SU-DHL-6 (cell line): Measurements from ENCODE around the gene PLS1.

Experiments used
- EZH2phosphoT487 ChIP-seq: fragments of 200-600 bp; sonication (generic), shearing (Covaris generic); conservative IDR thresholded peaks from 2 replicates; pipeline ENCODE4 v1.6.1; 2018; ENCODE audit warnings: mild to moderate bottlenecking, antibody characterized with exemption, low read length, moderate library complexity, mixed read lengths
- TF ChIP-seq, protein P1 (sequence below): fragments of 200-600 bp; sonication (generic); IDR thresholded peaks from one replicate; pipeline ENCODE4 v1.5.1; 2017; ENCODE audit warnings: antibody characterized with exemption, mild to moderate bottlenecking, low read length, moderate library complexity; ENCODE audit not compliant: insufficient read depth, poor library complexity, severe bottlenecking

DNA sequence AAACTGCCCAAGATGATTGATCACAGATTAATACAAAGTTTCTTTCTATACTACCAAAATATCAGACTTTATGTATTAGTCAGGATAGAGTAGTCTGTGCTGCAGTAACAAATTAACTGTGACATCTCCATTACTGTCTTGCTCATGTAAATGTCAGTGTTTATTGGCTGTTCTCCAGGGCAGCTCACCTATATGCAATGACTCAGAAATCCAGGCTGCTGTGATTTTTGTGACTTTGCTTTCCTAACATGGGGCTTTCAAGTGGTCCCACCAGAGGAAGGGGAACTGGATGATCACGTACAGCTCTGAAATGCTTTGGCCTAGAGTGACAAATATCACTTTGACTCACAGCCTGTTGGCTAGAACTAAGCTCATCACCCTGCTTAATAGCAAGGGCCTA lies 12.9 kb downstream of the PLS1 start:
- TF ChIP-seq, protein P1, sequence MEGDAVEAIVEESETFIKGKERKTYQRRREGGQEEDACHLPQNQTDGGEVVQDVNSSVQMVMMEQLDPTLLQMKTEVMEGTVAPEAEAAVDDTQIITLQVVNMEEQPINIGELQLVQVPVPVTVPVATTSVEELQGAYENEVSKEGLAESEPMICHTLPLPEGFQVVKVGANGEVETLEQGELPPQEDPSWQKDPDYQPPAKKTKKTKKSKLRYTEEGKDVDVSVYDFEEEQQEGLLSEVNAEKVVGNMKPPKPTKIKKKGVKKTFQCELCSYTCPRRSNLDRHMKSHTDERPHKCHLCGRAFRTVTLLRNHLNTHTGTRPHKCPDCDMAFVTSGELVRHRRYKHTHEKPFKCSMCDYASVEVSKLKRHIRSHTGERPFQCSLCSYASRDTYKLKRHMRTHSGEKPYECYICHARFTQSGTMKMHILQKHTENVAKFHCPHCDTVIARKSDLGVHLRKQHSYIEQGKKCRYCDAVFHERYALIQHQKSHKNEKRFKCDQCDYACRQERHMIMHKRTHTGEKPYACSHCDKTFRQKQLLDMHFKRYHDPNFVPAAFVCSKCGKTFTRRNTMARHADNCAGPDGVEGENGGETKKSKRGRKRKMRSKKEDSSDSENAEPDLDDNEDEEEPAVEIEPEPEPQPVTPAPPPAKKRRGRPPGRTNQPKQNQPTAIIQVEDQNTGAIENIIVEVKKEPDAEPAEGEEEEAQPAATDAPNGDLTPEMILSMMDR: no peak
- TF ChIP-seq EZH2phosphoT487: no peak
